T-helper 9 cell (primary cell): ENCODE data around the gene SV2B.

Source experiments
- DNase-seq: peaks from one replicate; pipeline ENCODE4 v3.0.0-alpha.2; 2020

The SV2B gene

GRCh38 chr15:91238644-91239425 lies 138.8 kb downstream of the SV2B start:
- DNase-seq: no peak

GRCh38 chr15:91243826-91244225 lies 143.8 kb downstream of the SV2B start:
- DNase-seq: no peak

GRCh38 chr15:91244919-91245318 lies 144.9 kb downstream of the SV2B start:
- no peak for DNase-seq

- no peak for DNase-seq
Observed at GRCh38 chr15:91246998-91247397, 146.9 kb downstream of the SV2B start.

GRCh38 chr15:91249591-91249990 lies 149.5 kb downstream of the SV2B start:
- no peak for DNase-seq

- no peak for DNase-seq
Observed at GRCh38 chr15:91252322-91252721, 152.3 kb downstream of the SV2B start.

- DNase-seq: no peak
Observed at GRCh38 chr15:91252756-91253155, 152.7 kb downstream of the SV2B start.

- DNase-seq: no peak
Observed at GRCh38 chr15:91253605-91254004, 153.5 kb downstream of the SV2B start.

- no peak for DNase-seq
Observed at GRCh38 chr15:91254766-91255165, 154.7 kb downstream of the SV2B start.

- no peak for DNase-seq
Observed at GRCh38 chr15:91255670-91256192, 155.7 kb downstream of the SV2B start.

- no peak for DNase-seq
Observed at GRCh38 chr15:91257746-91258414, 157.8 kb downstream of the SV2B start.

- no peak for DNase-seq
Observed at GRCh38 chr15:91258415-91258759, 158.3 kb downstream of the SV2B start.

- no peak for DNase-seq
Observed at GRCh38 chr15:91259077-91259476, 159.0 kb downstream of the SV2B start.

- no peak for DNase-seq
Observed at GRCh38 chr15:91261345-91261744, 161.3 kb downstream of the SV2B start.

- no peak for DNase-seq
Observed at GRCh38 chr15:91263632-91264531, 163.8 kb downstream of the SV2B start.

- no peak for DNase-seq
Observed at GRCh38 chr15:91264651-91265351, 164.7 kb downstream of the SV2B start.

GRCh38 chr15:91265416-91265940 lies 165.4 kb downstream of the SV2B start:
- no peak for DNase-seq

- DNase-seq: no peak
Observed at GRCh38 chr15:91268510-91268909, 168.5 kb downstream of the SV2B start.

GRCh38 chr15:91270747-91271146 lies 170.7 kb downstream of the SV2B start:
- no peak for DNase-seq

GRCh38 chr15:91271565-91272153 lies 171.6 kb downstream of the SV2B start:
- peak; percentile 44 for DNase-seq

GRCh38 chr15:91275844-91276243 lies 175.8 kb downstream of the SV2B start:
- DNase-seq: no peak

- DNase-seq: no peak
Observed at GRCh38 chr15:91278951-91279350, 178.9 kb downstream of the SV2B start.
